Fibroblast of lung (primary cell): ENCODE results near the gene XRRA1. TPM values are rescaled to one million over a fixed set of nuclear protein-coding genes. Genes with fewer than 3 reads are reported as not detected.
A peak's percentile ranks its signal among the peaks of the same experiment; 100 is the strongest.

Source experiments
- DNase-seq, 2 donors: peaks; one replicate each; pipeline versions ENCODE4 v3.0.0 to v3.0.0-alpha.2; 2010; ENCODE audit warnings: low read depth in 2 of 2
- H2AFZ ChIP-seq: 2 replicates; pipeline ENCODE4 v1.5.1; 2012; ENCODE audit warnings: low read length, control low read depth, inconsistent platforms
- H3K27ac ChIP-seq: 2 replicates; pipeline ENCODE4 v1.5.1; 2011; ENCODE audit warnings: low read length, control low read depth; ENCODE audit not compliant: insufficient read depth
- H3K27me3 ChIP-seq: 2 replicates; pipeline ENCODE4 v1.5.1; 2011; ENCODE audit warnings: mild to moderate bottlenecking, low read length; ENCODE audit not compliant: control insufficient read depth, insufficient read depth
- H3K36me3 ChIP-seq: 2 replicates; pipeline ENCODE4 v1.5.1; 2011; ENCODE audit warnings: low read length; ENCODE audit not compliant: control insufficient read depth, insufficient read depth
- H3K4me1 ChIP-seq: 2 replicates; pipeline ENCODE4 v1.5.1; 2011; ENCODE audit warnings: low read length; ENCODE audit not compliant: control insufficient read depth, insufficient read depth; ENCODE audit errors: extremely low read depth
- H3K4me2 ChIP-seq: 2 replicates; pipeline ENCODE4 v1.5.1; 2011; ENCODE audit warnings: low read length, control low read depth; ENCODE audit not compliant: insufficient read depth; ENCODE audit errors: extremely low read depth
- H3K4me3 ChIP-seq, 4 experiments: fragments of 200-600 bp in 1 of 4; sonication (generic) in 1 of 4; replicated peaks in 1 of 4; 2 replicates each; pipeline ENCODE4 v1.5.1; 2011 to 2016; ENCODE audit warnings: low read length in 4 of 4, low read depth in 3 of 4, mild to moderate bottlenecking in 3 of 4, control low read depth in 2 of 4, inconsistent platforms in 1 of 4, mixed read lengths in 1 of 4; ENCODE audit not compliant: insufficient read depth in 1 of 4; ENCODE audit errors: control extremely low read depth in 1 of 4
- H3K79me2 ChIP-seq: 2 replicates; pipeline ENCODE4 v1.5.1; 2012; ENCODE audit warnings: mild to moderate bottlenecking, low read length, inconsistent platforms; ENCODE audit not compliant: control insufficient read depth, insufficient read depth
- H3K9ac ChIP-seq: 2 replicates; pipeline ENCODE4 v1.5.1; 2011; ENCODE audit warnings: mild to moderate bottlenecking, low read length, control low read depth; ENCODE audit not compliant: insufficient read depth
- H3K9me3 ChIP-seq: 2 replicates; pipeline ENCODE4 v1.5.1; 2012; ENCODE audit warnings: low read depth, low read length; ENCODE audit not compliant: control insufficient read depth, insufficient read depth
- H4K20me1 ChIP-seq: 2 replicates; pipeline ENCODE4 v1.5.1; 2011; ENCODE audit warnings: low read length; ENCODE audit not compliant: control insufficient read depth, insufficient read depth; ENCODE audit errors: extremely low read depth
- EZH2 ChIP-seq: IDR thresholded peaks from 2 replicates; pipeline ENCODE4 v1.5.1; 2012; ENCODE audit warnings: low read length, control low read depth, mild to moderate bottlenecking; ENCODE audit errors: missing control alignments
- polyA plus RNA-seq, 2 donors: library from polyadenylated mRNA; depleted of rRNA in 1 of 2; stranded (reverse) in 1 of 2; unstranded in 1 of 2; fragments of >200 nt; gene quantifications; 2 replicates each; pipeline ENCODE4 v1.2.1, GENCODE V29; 2011 to 2012; ENCODE audit warnings: missing spikeins in 1 of 2
- total RNA-seq: library from RNA; depleted of rRNA; stranded (reverse); fragments of >200 nt; gene quantifications from 2 replicates; pipeline ENCODE4 v1.2.1, GENCODE V29; 2014
- TF ChIP-seq, protein P1 (sequence below), 2 donors: IDR thresholded peaks in 1 of 2; conservative IDR thresholded peaks in 1 of 2; 1 replicate in 1 of 2; 2 replicates in 1 of 2; pipeline ENCODE4 v1.5.1; 2011 to 2012; ENCODE audit warnings: low read length in 2 of 2, control low read depth in 1 of 2, inconsistent platforms in 1 of 2, low read depth in 1 of 2, mild to moderate bottlenecking in 1 of 2

XRRA1 gene
- total and polyA plus RNA-seq, 2 donors (not counting 1 experiment from before 2014, with no cell fraction given) = 5.0 to 8.6 TPM

DNA sequence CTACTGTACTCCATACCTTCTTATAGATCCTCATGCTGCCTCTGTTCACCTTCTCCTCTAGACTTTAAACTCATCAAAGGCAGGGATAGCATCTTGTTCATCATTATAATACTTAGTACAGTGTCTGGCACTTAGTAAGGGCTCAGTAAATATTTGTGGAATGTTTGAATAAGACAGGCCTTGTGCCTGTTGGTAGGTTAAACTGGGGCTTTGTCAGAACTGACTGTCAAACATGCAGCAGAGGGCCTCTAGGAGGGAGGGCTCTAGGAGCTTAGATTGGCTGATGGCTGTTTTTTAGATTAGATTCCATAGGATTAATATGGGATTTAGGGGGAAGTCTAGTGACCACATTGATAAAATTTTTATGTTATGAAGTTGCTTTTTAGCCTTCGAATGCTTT is 129.5 kb downstream of the XRRA1 start:
- Histone ChIP-seq H3K4me2 (no peak overlapping the region), H3K4me1 (peaks cover 9% of the 10 kb centered on the region), H3K4me3 (no peak overlapping the region), H3K27ac (no peak overlapping the region), H4K20me1 (no peaks in the 10 kb centered on the region), H3K79me2 (peaks cover 2% of the 10 kb centered on the region), H3K27me3 (no peaks in the 10 kb centered on the region), H3K36me3 (no peaks in the 10 kb centered on the region), H2AFZ (no peak overlapping the region), H3K9me3 (no peaks in the 10 kb centered on the region), H3K9ac (no peak overlapping the region)
- peak in 1 of 2 donors; percentile 48 for DNase-seq
- TF ChIP-seq, protein P1, sequence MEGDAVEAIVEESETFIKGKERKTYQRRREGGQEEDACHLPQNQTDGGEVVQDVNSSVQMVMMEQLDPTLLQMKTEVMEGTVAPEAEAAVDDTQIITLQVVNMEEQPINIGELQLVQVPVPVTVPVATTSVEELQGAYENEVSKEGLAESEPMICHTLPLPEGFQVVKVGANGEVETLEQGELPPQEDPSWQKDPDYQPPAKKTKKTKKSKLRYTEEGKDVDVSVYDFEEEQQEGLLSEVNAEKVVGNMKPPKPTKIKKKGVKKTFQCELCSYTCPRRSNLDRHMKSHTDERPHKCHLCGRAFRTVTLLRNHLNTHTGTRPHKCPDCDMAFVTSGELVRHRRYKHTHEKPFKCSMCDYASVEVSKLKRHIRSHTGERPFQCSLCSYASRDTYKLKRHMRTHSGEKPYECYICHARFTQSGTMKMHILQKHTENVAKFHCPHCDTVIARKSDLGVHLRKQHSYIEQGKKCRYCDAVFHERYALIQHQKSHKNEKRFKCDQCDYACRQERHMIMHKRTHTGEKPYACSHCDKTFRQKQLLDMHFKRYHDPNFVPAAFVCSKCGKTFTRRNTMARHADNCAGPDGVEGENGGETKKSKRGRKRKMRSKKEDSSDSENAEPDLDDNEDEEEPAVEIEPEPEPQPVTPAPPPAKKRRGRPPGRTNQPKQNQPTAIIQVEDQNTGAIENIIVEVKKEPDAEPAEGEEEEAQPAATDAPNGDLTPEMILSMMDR (conservative IDR thresholded peaks at IDR 0.05 in 1 of 2, IDR thresholded peaks at IDR 0.05 in 1 of 2; ENCODE audit: low read depth in 1 of 2, low read length in 2 of 2) = no peak
- no peak for TF ChIP-seq EZH2

- TF ChIP-seq, protein P1 (conservative IDR thresholded peaks at IDR 0.05 in 1 of 2, IDR thresholded peaks at IDR 0.05 in 1 of 2; ENCODE audit: low read depth in 1 of 2, low read length in 2 of 2) = no peak
- no peak for TF ChIP-seq EZH2
- H3K9me3 ChIP-seq = no peaks in the 10 kb centered on the region
- DNase-seq = no peak
- H3K36me3 ChIP-seq = no peaks in the 10 kb centered on the region
- no peaks in the 10 kb centered on the region for H3K27me3 ChIP-seq
- no peak overlapping the region for H3K4me3 ChIP-seq
- H3K4me2 ChIP-seq = no peak overlapping the region
- H3K27ac ChIP-seq = no peak overlapping the region
- no peaks in the 10 kb centered on the region for H4K20me1 ChIP-seq
- H3K9ac ChIP-seq = no peak overlapping the region
- H3K4me1 ChIP-seq = peaks cover 9% of the 10 kb centered on the region
- H2AFZ ChIP-seq = no peak overlapping the region
- peaks cover 2% of the 10 kb centered on the region for H3K79me2 ChIP-seq
Measured at GRCh38 chr11:74818283-74818946, 130.5 kb downstream of the XRRA1 start.

DNA sequence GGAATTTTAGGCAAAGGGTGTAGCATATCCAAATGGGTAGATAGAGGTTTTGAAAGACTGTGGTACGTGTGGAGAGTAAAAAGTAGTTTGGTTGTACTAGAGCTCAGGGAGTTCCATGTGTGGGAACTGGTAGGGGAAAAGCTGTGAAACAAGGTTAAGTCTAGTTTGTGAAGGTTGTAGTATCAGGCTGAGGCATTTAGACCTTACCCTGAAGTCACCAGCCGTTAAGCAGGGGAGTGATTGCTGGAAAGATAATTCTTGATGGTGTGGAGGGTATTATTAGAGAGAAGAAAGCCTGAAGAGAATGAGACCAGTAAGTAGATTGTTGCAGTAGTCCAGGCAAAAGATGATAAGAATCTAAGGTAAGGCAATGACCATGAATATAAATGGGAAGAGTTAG is 132.2 kb downstream of the XRRA1 start:
- H3K27ac ChIP-seq = no peak overlapping the region
- no peak overlapping the region for H3K9ac ChIP-seq
- no peaks in the 10 kb centered on the region for H4K20me1 ChIP-seq
- DNase-seq = no peak
- H3K9me3 ChIP-seq = no peaks in the 10 kb centered on the region
- no peaks in the 10 kb centered on the region for H3K79me2 ChIP-seq
- no peak overlapping the region for H2AFZ ChIP-seq
- H3K27me3 ChIP-seq = no peaks in the 10 kb centered on the region
- H3K4me2 ChIP-seq = no peak overlapping the region
- no peak for TF ChIP-seq EZH2
- TF ChIP-seq, protein P1 (conservative IDR thresholded peaks at IDR 0.05 in 1 of 2, IDR thresholded peaks at IDR 0.05 in 1 of 2; ENCODE audit: low read depth in 1 of 2, low read length in 2 of 2) = no peak
- H3K4me3 ChIP-seq = no peak overlapping the region
- H3K4me1 ChIP-seq = peaks cover 6% of the 10 kb centered on the region
- H3K36me3 ChIP-seq = no peaks in the 10 kb centered on the region
